Stimulated activated CD4-positive, alpha-beta T cell treated with anti-CD3 and anti-CD28 coated beads, Interleukin-2, amount 100 ng/mL, for 48 hours (primary cell): Measurements from ENCODE around the gene LIFR.

Source experiments
- DNase-seq, 2 donors: peaks; one replicate each; pipeline ENCODE4 v3.0.0-alpha.2; 2020

LIFR gene

DNA sequence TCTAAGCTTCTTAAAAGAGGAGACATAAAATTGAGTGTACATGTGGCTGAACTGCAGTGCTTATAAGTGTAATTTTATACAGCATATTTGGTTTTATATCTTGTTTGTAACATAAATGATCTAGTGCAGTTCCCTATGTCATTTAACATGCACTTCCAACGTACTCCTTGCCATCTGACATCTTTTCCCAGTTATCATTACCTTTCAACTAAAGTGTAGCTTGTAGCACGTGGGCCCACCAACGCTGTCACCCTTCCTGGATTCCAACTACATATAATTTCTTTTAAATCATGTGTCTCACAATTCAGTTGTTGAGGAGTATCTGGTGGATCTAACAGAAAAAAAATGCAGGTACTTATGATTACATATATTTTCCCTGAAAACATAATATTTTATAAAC lies 50.1 kb downstream of the LIFR start:
- DNase-seq = no peak

DNA sequence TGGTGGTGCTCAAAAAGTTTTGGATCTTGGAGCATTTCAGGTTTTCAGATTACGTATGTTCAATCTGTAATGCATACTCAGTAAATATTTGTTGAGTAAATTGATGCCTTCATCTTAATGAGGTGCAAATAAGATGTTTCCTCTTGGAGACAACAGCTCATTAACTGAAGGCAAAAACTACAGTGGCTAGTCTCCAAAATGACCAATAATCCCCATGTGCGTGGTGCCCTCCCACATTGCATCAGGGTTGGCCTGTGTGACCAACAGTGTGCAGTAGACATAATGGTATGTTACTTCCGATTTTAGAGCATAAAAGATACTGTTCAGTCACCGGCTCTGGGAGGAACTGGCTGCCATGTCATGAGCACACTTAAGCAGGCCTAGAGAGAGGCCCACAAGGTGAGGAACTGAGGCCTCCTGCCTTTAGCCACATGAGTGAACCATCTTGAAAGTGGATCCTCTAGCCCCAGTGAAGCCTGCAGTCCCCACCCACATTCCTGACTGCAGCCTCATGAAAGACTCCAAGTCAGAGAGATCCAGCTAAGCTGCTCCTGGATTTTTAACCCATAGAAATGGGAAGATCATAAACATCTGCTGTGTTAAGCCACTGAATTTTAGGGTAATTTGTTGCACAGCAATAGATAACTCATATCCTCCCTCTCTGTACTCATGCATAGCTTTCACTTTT lies 55.7 kb downstream of the LIFR start:
- DNase-seq = no peak

DNA sequence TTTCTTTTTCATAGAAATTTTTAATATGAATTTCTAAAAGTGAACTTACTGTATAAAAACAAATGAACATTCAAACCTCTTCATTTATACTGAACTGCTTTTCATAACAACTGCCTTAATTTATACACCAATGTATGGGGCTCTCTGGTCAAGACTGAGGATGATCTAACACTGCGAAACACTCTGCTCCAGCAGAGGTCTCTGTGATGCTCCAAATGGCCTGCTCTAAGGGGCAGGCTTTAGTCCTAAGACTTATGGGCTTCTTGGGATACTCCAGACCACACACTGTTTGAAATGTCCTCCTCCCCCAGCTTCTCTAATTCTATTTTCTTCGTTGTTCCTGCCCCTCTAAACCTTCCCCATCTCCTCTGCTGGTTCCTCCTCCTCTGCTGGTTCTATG lies 58.5 kb downstream of the LIFR start:
- no peak for DNase-seq

DNA sequence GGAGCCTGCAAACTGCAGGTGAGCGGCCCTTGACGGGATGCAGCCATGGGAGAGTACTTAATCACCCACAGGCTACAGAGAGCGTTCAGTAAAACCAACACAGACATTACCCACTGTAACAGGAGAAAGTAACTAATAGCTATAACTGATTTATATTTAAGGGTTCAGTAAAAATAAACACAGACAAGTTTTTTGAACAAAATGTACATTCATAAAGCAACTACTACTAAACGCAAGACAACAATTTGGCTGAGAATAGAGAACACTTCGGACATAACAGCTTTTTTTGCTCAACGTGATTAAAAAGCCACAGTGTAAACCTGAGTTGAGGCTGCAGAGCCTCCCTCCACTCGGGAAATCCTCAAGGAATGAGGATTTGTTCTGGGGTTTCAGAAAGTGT lies 61.7 kb downstream of the LIFR start:
- DNase-seq = no peak

DNA sequence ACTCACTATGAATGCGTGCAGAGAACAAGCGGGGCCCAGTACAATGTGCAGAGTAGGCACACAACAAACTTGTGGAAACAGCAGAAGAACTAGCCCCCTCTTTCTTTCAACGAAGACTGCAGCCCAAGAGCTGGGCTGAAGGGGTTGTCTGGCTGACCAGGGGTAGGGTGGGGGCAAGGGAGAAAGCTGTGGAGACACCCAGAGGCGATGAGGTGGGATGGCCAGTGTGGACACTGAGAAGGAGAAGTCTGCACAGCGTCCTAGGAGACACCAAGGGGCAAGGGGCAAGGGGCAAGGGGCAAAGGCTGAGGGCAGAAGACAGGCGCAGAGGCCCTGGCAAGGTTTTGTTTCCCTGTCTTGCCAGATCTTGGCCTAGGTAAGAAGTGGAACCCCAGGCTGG lies 62.3 kb downstream of the LIFR start:
- DNase-seq = no peak

DNA sequence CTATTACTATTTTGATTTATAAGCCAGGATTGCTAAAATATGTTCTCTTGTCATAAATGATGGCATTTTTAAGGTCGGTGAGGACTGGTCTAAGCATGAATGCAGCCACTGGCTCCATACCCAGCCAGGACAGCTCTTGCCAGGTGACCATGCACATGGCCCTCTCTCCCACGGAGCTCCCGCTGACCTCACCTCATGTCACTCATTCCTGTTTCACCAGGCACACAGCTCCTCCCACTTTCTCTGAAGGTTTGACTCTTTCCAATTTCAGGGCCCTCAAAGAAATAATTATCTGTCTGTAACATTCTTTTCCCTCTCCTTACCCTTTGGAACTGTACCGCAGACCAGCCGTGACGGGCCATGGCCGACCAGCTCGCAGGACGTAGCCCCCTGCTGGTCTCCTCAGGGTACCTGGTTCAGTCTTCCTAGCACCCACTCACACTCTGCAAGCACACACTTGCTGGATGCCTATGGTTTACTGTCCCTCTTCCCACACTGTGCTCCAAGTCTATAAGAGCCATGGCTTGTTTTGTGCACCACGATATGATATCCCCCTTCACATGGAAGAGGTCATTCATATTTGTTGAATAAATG lies 72.5 kb downstream of the LIFR start:
- no peak for DNase-seq

DNA sequence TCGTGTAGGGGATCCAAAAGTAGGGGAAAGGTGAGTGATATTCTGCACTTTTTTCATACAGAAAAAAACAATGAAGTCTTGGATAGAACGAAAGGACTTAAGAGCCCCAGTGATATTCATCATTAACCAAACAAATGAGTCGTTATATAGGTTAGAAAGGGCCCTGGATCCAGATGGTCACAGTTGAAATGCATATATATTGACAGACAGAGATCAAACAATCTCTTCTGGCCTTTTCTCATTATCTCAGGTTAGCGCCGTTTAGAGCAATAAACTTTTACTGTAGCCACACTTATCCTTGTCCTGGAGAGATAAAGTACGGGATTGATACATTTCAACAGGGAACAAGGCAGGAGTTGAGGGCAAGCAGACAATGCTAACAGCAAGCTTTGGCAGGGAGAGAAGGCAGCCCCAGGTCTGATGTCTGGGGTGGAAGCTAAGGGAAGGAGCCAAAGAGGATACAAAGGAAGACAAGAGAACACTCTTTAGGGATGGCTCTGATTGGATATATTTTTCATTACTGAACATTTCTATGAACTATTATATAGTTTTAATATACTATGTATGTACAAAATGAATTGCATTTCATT lies 77.0 kb downstream of the LIFR start:
- no peak for DNase-seq

DNA sequence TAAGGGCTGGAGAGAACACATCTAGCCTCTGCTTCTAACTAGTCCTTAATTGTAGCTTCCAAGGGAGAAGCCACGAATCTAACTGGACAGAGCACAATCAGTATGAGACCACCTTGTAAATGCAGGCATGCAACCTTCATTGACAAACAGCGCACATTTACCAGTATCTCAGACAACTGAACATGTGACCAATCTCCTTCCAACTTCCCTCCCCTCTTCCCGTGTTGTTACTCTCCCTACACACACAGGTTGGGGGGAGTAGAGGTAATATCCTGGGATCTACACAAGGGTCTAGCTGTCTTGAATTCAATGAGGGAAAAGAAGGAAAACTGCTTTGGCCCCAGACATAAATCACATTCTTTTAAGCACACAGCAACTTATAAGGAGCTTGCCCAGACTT lies 77.6 kb downstream of the LIFR start:
- no peak for DNase-seq

DNA sequence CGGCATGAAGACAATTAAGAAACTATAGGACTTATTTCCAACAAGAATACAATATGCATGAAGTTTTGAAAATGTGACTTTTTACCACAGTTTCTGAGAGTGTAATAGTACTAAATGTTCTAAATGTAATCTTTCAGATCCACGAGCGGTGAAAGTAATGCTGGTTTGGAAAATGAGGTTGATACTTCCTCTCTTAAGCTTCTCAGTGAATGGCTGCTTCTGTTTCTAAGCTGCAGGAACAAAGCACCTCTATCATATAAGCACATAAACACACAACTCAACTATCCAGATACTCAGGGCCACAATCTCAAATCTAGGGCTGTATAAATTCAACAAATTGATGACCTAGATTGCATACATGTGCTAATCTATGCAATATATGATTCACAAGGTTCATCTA lies 78.3 kb downstream of the LIFR start:
- DNase-seq = no peak

DNA sequence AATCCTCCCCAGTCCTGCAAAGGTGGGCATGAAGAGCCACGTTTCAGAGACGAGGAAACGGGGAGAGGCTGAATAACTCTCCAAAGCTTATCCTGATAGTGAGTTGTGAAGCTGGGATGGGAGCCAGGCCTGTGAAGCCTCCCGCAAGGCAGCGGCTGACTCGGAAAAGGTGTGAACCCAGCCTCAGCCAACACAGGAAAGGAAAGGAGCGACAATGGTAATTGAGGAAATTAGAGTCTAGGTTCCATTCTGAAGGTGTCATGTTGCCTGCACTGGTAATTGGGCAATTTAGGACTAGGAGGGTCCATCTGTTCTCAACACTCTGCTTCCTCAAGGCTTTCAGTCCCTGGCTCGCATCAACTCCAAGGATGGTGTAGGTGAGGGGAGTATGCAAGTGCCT lies 83.4 kb downstream of the LIFR start:
- no peak for DNase-seq

DNA sequence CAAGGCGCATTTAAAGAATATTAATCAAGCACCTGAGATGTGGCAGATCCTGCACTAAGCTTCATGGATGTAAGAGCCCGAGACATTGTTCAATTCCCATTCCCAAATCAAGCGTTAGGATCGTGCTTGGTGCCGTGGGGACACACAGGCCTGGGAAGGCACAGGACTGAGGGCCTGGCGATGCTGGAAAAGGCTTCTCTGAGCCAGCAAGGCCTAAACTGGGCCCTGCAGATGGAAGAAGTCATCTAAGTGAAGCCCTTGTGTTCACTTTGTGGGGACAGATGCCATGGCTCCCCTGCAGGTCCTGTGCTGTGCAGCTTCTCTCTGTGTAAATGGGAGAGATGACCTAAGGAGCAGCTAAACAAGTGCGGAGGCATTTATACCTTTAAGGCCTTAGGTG lies 83.9 kb downstream of the LIFR start:
- DNase-seq = no peak

DNA sequence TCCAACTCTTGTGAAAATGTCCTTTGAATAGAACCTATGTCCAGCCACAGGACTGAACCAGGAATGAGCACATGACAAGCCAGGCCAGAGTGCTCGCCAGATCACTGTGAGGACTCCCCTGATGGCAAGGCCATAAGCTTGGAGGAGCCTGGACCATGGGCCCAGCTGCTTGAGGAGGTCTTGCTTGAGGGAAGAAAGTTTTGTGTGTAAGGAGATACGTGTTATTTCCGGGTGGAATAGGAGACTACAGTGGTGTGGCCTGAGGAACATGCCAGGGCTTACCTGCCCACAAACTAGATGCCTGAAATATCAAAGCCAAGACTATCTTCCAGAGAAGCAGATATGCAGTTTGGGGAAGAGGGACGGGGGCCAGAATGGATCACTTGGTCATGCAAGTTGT lies 84.7 kb downstream of the LIFR start:
- DNase-seq = no peak

DNA sequence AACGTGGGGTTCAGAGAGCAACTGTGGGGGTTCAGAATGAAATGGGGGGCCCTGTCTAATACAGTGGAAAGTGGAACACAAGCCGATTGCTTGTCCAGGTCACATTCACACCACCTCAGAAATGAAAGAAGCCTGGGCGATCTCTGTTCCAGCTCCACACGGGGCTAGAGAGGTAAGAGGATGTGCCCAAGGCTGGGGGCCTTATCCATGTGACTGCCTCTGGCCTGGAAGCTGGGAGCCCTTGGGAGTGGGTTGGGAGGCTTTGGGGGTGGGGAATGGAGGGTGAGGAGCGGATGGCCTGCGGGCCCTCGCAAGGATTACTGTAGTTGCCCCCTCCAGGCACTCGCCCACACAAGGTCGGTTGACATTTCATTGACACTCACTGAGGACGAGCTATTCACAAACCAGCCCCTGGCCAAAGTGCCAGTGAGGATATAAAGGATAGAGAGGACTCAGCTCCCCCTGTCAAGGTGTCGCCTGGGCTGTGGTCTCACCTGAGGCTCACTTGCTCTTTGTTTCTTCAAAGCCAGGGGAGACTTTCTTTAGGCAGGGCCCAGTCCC lies 86.7 kb downstream of the LIFR start:
- no peak for DNase-seq

DNA sequence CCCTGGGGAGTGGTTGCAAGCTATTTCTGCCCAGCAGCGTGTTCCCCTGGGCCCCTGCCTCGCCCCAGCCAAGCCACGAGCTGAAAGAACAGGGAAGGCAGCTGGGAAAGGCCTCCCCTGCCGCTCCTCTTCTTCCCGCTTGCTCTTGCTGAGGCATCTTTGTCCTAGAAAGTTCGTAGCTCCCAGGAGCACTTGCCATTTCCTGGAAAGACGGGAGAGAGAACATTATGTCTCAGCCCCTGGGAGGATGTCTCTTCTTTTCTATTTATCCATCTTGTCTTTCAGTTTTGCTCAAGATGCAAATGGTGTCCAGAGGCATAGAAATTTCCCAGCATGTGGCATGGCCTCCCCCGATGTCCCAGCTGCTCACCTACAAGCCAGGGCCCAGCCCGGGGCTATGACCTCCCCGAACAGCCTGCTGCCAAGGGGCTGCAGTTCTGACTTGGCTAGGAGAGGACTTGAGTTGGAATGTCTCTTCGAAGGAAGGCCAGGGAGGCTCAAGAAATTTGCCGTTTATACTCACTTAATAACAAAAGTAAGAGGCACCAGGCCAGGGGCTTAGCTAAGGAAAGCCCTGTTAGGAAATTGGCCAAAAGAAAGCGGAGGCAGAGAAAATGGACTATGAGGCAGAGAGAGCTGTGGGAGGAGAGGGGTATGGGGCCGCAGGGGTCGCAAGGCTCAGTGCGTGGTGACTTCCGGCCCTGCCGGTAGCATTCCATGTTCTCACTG lies 87.3 kb downstream of the LIFR start:
- DNase-seq = no peak

DNA sequence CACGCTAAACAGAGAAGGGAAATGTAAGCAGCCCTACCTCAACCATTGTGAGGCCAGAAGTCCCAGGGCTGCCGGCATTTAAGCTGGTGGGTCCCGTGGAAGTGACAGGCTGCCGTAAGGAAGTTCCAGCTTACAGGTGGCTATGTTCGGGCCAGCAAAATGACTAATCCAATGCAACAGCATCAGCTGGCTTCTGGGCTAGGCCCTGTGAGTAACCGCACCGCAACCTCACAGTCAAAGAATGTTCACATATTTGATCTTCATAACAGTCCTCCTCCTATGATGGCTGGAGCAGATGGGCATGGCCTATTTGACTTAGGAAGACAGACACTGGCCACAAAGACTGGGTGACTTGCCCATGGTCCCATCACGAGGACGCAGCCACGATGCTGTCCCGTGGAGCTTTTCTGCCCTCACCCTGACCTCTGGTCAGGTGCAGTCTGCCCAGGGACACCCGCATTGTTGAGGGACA lies 88.2 kb downstream of the LIFR start:
- DNase-seq = no peak

DNA sequence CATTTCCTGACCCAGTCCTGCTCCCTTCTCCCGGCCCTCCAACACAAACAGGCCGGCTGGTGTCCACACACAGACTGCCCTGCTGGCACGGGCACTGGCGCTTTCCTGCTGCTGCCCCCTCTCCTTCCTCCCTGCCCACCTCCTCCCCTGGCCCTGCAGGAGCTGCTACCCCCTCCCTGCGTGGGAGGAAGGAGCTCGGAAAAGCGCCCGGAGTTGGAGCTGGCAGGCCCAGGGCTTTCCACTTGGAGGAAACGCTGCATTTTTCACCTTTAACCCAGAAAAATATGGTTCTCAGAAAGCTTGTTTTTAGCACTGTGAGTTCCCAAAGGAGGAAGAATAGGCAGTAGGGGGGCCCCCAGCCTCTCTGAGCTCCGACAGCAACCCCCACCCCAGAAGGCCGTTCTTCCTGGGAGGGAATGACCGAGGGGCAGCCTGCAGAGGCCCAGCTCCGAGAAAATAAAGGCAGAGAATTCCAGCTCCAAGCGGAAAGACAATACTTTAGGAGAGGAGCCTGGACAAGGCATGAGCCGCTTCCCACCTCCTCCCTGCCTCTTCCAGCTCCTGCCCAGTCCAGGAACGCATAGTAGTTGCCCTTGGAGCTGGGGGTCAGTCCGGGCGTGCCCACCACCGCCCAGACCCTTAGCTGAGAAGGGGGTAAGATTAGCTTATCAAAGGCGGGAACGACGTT lies 88.9 kb downstream of the LIFR start:
- no peak for DNase-seq

DNA sequence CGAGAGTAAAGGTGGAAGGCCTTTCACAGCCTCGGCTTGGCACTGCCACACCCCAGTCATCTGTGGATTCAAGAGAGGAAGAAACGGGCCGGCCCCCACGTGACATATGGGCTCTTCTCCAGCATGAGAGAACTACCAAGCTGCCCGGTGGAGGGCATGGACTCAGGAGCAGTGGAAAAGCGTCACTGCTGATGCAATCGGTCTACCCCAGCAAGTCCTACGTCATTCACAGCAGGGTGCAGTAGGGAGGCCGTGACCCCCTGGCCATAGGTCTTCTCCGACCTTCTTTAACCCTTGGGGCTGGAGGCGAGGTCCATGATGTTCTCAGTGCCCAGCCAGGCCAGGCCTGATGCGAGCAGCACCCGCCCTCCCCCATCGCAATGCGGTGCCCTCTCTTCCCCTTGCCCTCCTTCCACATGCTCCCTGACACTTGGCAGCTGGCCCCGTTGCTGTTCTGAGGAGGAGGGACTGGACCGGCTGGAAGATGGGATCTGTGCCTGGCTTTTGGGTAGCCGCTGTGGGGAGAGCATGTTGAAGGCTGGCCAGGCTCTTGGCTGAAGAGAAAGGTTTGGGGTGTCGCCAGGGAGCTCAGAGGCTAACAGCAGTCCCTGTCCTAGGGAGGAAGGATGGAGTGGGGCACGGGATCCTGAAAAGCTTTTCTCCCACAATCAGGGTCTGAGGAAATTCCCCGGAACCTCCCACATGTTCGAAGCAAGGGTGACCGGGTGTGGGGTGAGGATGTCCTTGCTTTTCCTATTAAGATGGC lies 89.8 kb downstream of the LIFR start:
- DNase-seq = no peak

DNA sequence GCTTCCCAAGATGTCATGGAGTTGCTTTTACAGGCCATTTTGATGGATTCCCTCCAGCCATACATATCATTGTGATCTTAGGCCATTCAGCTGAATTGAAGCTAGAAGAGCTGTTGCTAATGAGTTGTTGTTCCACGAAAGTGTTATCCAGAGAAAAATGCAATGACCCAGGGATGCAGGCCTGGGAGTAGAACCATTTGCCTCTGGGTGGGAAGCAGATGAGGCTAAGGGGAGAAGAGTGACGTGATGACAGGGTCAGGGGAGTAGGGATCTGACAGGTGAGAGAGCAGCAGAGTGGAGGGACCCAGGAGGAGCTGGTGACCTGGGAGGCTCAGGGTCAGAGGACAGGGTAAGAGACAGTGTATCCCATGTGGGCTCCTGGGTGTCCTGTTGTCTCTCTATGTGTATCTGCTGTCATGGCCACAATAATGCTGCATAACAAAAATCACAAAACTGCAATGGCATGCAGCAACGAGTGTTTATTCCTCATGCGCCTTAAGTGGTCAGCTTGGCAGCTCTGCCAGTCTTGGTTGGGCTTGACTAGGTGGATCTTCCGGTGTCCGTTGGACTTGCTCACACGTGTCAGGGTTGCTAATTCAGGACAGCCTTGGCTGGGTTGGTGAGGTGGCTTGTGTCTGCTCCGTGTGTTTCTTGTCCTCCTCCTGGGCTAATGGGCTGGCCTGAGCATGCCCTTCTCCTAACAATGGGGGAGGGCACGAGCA lies 90.6 kb downstream of the LIFR start:
- no peak for DNase-seq

DNA sequence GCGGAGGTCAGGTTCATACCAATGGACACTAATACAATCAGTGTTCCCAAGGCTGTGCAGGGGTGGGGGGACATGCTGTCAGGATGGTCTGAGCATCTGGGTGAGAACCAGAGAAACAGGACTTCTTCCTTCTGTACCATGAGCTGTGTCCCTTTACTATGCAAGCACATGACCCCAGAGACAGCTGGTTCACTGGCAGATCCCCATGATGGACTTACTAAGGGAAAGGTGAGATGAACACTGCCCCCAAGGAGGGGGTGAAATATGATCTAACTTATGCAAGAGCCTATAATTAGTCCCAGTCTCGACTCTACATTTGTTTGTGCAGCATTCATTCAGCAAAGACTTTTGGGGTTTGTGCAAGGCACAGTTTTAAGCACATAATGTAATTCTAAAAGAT lies 91.4 kb downstream of the LIFR start:
- DNase-seq = no peak

DNA sequence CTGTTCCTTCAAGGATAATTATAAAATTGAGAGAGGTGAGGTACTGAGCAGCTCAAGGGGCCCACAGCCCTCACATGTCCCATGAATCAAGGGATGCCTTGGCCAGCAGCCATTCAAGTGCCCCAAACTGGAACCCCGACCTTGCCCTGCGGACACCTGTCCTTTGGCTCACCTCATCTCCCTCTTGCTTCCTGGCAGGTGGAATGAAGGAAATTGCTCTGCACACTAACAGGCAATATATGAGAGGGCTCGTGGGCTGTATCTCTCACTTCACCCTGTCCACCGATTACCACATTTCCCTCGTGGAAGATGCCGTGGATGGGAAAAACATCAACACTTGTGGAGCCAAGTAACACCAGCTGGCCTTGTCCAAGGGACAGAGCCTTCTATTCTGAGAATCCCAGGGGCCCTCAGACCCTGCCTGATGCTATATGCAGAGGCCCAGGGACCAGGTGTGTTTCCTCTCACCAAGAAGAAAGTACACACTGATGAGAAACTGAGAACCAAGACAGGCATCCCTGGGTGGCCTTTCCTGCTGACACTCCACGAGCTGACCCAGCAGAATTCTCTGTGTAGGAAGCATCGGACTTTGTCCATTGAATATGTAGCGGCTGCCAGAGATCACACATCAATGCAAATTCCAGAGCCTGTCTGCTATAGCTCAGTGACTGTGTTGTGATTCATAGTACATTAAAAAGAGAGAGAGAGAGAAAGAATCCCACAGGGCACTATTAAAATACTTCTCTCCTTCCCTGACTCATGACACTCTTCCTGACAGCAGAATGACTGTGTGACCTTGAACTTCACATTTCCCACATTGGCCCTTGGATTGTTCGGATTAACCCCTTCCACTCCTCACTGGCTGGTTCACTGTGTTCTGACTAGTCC lies 92.6 kb downstream of the LIFR start:
- no peak for DNase-seq
